NCI-H1092 treated with DMSO at 0.1 percent for 48 hours (cell line): ENCODE measurements around the gene CELSR2.

Experiments used
- DNase-seq: peaks from one replicate; lab custom pipeline; 2025; lab: John Stamatoyannopoulos, UW

CELSR2 gene

DNA sequence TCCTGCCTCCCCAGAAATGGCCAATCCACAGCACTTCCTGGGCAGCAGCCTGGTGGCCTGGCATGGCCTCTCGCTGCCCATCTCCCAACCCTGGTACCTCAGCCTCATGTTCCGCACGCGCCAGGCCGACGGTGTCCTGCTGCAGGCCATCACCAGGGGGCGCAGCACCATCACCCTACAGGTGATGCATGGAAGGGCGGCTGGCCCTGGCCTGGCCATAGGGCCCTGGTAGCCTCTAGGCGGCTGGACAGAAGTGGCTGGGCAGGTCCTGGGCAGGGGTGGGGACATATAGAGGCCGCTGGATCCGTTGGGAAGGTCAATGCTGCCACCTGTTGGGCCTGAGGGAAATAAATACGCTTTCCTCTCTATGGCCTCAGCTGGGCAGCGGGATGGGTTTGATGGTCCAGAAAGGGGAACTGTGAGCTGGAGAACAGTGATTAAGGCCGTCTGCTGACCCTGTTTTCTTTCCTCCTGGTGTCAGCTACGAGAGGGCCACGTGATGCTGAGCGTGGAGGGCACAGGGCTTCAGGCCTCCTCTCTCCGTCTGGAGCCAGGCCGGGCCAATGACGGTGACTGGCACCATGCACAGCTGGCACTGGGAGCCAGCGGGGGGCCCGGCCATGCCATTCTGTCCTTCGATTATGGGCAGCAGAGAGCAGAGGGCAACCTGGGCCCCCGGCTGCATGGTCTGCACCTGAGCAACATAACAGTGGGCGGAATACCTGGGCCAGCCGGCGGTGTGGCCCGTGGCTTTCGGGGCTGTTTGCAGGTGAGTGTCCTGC, 14.4 kb downstream of the CELSR2 start:
- DNase-seq = peak; percentile 32

DNA sequence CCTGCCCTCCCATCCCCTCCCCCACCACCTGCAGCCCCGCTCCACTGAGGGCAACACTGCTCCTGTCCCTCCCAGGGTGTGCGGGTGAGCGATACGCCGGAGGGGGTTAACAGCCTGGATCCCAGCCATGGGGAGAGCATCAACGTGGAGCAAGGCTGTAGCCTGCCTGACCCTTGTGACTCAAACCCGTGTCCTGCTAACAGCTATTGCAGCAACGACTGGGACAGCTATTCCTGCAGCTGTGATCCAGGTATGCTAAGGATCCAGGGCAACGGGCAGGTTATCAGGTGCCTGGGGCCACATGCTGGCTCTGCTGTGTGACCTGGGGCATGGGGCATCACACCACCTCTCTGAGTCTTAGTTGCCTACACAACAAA, 15.0 kb downstream of the CELSR2 start:
- DNase-seq = no peak

DNA sequence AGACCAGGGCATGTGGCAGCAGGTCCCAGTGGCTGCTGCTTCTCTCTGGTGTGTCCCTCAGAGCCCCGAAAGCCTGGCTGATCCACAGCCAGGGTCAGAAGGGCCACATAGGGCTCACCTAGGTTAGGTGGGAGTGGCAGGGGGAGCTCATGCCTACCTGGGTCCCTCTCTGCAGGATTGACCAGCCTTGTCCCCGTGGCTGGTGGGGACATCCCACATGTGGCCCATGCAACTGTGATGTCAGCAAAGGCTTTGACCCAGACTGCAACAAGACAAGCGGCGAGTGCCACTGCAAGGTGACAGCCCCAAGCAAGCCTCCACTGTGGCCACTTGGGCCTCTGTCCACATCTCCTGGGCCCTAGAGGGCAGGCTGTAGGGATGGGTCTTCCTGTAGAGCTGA, 15.7 kb downstream of the CELSR2 start:
- no peak for DNase-seq

DNA sequence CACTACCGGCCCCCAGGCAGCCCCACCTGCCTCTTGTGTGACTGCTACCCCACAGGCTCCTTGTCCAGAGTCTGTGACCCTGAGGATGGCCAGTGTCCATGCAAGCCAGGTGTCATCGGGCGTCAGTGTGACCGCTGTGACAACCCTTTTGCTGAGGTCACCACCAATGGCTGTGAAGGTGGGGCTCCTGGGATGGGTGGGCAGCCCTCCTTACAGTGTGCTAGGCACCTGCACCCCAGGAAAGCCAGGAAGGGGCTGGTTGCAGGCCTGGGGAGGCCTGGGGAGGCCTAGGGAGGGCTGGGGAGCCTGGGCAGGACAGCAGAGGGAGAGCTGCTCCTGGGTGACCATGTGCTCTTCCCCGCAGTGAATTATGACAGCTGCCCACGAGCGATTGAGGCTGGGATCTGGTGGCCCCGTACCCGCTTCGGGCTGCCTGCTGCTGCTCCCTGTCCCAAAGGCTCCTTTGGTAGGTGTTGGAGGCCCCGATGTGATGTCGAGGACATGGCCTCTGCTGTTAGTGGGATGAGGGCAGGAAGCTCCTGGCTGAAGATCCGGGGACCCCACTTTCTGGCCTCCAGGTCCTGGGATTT, 16.5 kb downstream of the CELSR2 start:
- no peak for DNase-seq

DNA sequence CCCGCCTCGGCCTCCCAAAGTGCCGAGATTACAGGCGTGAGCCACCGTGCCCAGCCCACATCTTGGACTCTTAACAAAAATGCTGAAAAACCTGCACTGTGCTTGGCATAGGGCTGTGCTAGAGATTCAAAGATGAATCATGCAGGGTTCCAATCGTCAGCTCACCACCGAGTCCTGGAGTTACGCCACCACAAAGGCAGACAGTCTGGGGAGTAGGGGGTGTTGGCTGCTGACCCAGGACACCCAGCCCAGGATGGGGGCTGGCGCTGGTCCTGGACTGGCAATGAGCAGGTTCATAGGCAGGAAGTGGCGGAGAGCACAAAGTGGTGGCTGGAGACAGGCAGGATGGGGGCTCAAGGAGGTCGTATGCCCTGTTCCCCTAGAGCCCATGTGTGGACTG, 17.6 kb downstream of the CELSR2 start:
- no peak for DNase-seq

DNA sequence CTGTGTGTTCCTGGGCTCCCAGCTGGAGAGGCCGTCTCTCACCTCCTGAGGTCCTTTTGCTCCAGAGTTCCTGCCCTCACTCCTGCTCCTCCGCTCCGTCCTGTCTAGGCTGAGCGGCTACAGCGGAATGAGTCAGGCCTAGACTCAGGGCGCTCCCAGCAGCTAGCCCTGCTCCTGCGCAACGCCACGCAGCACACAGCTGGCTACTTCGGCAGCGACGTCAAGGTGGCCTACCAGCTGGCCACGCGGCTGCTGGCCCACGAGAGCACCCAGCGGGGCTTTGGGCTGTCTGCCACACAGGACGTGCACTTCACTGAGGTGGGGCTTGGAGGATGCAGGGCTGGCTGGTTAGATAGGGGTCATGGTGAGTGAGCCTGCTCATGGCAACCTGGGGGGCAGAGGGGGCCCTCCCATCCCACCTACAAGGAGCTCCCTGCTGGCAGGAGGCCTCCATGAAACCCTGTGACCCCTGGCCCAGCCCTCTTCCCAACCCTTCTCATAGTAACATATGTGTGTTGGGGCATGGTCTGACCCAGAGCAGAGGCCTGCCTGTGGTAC, 18.5 kb downstream of the CELSR2 start:
- DNase-seq = no peak

DNA sequence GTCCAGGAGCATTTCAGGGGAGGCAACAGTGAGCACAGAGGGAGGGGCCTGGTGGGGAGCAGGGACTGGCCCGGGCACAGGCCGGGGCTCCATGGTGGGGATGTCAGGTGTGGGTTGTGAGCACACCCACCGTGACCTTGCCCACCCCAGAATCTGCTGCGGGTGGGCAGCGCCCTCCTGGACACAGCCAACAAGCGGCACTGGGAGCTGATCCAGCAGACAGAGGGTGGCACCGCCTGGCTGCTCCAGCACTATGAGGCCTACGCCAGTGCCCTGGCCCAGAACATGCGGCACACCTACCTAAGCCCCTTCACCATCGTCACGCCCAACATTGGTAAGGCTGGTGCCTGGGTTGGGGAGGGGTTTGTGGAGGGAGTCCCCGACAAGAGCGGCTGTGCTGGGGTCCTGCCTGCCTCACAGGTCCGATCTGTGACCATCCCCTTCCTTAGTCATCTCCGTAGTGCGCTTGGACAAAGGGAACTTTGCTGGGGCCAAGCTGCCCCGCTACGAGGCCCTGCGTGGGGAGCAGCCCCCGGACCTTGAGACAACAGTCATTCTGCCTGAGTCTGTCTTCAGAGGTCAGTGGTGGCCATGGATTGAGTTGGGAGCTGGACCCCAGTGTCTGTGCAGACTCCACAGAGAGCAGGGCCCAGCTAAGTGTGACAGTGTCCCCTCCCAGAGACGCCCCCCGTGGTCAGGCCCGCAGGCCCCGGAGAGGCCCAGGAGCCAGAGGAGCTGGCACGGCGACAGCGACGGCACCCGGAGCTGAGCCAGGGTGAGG, 19.3 kb downstream of the CELSR2 start:
- no peak for DNase-seq

DNA sequence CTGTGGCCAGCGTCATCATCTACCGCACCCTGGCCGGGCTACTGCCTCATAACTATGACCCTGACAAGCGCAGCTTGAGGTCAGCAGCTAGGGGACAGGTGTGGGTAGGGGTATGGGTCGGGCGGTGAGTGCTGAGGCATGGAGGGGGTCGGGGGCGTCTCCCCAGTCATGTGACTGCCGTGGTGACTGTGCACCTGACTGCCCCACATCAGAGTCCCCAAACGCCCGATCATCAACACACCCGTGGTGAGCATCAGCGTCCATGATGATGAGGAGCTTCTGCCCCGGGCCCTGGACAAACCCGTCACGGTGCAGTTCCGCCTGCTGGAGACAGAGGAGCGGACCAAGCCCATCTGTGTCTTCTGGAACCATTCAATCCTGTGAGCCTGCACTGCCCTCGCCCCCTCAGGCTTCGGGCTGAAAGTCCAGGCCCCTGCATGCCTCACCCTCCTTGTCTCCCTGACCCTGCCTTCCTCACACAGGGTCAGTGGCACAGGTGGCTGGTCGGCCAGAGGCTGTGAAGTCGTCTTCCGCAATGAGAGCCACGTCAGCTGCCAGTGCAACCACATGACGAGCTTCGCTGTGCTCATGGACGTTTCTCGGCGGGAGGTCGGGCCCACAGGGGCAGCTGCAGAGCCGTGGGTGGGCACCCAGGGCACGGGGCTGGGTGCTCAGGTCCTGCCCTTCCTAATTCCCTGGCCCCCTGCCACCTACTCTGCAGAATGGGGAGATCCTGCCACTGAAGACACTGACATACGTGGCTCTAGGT, 20.1 kb downstream of the CELSR2 start:
- DNase-seq = no peak

DNA sequence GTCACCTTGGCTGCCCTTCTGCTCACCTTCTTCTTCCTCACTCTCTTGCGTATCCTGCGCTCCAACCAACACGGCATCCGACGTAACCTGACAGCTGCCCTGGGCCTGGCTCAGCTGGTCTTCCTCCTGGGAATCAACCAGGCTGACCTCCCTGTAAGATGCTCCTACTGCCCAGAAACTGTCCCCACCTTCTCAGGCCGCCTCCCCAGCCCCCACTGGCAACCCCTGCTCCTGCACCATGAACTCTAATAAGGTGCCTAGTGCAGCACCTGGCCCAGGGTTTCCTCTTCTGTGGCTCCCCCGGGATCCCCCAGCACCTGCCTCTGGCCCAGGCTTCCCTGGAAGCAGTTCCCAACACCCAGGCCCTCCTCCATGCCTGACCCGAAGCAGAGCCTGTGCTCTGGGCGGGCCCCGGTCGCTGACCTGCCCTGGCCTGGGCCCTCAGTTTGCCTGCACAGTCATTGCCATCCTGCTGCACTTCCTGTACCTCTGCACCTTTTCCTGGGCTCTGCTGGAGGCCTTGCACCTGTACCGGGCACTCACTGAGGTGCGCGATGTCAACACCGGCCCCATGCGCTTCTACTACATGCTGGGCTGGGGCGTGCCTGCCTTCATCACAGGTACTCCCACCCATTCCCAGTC, 20.8 kb downstream of the CELSR2 start:
- no peak for DNase-seq

DNA sequence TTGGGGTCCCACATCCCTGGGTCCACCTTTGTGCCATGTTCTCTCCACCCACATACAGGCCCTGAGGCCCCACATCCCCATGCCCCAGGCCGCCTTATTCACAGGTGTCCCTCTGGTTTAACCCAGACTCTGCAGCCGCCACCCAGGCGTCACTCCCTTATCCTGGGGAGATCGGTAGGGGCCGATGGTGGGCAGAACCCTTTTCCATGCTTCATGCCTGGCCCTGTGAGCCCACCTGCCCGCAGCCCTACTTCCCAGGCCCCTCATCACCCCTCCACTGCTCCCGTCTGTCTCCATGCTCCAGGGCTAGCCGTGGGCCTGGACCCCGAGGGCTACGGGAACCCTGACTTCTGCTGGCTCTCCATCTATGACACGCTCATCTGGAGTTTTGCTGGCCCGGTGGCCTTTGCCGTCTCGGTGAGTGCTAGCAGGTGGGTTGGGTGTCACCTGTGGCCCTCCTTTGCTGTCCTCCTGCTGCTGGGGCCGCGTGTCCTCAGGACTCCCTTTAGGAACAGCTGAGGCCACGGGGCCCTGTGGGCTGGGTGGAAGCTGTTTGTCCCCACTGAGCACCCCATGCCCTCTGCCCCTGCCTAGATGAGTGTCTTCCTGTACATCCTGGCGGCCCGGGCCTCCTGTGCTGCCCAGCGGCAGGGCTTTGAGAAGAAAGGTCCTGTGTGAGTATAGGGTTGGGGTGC, 21.4 kb downstream of the CELSR2 start:
- DNase-seq = no peak

DNA sequence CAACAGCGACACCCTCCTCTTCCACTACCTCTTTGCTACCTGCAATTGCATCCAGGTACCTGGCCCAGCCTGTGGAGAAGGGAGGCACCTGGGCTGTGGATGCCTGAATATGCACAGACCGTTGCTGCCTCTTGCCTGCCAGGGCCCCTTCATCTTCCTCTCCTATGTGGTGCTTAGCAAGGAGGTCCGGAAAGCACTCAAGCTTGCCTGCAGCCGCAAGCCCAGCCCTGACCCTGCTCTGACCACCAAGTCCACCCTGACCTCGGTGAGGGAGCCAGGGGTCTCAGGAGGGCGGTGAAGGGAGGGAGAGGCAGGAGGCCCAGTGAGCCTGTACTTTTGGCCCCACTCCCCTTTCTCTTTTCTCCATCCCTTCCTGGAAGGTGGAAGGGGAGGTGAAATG, 22.1 kb downstream of the CELSR2 start:
- no peak for DNase-seq

DNA sequence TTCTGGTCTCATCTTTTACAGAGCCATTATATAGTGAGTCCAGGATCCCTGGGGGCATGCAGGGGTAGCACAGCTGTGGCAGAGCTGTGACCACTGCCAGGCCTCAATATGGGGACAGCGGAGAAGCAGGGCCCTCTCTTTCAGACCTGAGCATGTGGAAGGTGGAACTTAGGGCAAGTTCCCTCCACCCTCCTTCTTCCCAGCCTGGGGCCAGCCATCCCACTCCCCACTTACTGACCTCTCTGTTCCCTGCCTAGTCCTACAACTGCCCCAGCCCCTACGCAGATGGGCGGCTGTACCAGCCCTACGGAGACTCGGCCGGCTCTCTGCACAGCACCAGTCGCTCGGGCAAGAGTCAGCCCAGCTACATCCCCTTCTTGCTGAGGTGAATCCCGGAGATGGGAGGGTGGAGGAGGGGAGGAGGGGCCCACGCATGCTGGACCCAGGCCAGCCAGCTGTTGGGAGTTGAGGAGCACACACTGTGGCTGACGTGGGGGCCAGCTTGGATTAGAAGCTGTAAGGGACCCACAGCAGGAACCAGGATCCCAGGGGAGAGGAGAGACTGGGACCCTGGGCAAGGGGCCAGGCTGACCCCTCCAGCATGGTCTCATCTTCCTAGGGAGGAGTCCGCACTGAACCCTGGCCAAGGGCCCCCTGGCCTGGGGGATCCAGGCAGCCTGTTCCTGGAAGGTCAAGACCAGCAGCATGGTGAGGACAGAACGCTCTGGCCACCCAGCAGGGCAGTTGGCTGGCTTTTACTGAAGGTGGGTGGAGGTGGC, 22.9 kb downstream of the CELSR2 start:
- DNase-seq = no peak

DNA sequence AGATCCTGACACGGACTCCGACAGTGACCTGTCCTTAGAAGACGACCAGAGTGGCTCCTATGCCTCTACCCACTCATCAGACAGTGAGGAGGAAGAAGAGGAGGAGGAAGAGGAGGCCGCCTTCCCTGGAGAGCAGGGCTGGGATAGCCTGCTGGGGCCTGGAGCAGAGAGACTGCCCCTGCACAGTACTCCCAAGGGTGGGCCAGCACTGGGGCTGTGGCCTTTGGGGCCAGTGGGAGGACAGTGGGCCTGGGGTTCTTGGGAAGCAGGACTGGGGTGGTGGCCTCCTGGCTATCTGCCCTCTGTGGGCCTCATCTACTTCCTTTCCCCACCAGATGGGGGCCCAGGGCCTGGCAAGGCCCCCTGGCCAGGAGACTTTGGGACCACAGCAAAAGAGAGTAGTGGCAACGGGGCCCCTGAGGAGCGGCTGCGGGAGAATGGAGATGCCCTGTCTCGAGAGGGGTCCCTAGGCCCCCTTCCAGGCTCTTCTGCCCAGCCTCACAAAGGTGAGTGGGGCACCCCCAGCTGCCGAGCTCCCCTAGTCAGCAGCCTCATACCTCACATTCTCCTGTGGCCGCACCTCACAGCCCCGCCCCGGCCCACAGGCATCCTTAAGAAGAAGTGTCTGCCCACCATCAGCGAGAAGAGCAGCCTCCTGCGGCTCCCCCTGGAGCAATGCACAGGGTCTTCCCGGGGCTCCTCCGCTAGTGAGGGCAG, 23.6 kb downstream of the CELSR2 start:
- no peak for DNase-seq

DNA sequence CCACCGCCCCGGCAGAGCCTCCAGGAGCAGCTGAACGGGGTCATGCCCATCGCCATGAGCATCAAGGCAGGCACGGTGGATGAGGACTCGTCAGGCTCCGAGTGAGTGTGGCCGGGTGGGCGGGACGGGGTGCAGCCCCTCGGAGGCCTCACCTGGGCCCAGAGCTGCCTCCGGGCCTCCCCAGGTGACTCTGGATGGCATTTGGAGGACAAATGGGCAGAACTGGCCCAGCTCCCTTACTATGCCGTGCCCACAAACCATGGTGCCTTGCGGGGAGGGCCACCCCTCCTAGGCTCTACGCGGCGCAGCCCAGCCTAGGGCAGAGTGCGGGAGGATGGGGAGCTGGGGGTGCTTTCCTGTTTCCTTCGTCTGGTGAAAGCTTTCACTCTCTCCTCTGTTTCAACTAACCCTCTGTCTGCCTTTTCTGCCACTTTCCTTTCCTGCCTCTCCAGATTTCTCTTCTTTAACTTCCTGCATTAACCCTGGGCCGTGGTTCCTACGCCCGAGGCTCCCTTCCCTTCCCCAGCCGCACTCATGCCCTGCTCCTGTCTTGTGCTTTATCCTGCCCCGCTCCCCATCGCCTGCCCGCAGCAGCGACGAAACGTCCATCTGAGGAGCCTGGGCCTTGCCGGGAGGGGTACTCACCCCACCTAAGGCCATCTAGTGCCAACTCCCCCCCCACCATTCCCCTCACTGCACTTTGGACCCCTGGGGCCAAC, 24.4 kb downstream of the CELSR2 start:
- no peak for DNase-seq

DNA sequence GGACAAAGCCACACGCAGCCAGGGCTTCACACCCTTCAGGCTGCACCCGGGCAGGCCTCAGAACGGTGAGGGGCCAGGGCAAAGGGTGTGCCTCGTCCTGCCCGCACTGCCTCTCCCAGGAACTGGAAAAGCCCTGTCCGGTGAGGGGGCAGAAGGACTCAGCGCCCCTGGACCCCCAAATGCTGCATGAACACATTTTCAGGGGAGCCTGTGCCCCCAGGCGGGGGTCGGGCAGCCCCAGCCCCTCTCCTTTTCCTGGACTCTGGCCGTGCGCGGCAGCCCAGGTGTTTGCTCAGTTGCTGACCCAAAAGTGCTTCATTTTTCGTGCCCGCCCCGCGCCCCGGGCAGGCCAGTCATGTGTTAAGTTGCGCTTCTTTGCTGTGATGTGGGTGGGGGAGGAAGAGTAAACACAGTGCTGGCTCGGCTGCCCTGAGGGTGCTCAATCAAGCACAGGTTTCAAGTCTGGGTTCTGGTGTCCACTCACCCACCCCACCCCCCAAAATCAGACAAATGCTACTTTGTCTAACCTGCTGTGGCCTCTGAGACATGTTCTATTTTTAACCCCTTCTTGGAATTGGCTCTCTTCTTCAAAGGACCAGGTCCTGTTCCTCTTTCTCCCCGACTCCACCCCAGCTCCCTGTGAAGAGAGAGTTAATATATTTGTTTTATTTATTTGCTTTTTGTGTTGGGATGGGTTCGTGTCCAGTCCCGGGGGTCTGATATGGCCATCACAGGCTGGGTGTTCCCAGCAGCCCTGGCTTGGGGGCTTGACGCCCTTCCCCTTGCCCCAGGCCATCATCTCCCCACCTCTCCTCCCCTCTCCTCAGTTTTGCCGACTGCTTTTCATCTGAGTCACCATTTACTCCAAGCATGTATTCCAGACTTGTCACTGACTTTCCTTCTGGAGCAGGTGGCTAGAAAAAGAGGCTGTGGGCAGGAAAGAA, 25.5 kb downstream of the CELSR2 start:
- peak; percentile 61 for DNase-seq

DNA sequence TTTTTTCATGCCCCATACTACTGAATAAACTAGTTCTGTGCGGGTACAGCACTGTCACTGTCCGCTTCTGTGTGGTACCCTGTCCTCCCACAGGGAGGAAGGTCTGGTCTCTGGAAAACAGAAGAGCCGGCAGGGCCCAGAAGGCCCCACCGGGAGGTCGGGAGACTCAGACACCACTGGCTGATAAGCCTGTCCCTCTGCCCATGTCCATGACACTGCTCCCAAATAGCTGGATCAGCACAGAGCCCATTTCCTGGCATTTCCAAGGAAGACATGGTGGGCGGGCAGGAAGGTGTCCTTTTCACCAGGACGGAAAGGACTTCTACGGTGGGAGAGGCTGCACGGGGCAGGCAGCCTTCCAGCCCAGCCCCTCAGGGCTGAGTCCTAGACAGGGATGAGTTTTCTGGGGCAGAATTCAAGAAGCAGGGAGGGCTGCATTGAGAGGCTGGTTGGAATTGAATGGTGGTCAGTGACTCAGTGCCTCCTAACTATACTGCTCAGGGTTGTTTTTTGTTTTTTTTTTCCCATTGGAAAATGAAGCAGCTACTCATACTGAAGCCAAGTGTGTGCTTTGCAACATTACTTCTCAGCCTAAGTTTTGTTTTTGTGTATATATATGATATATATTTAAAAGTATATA, 26.5 kb downstream of the CELSR2 start:
- DNase-seq = no peak
